Raji (cell line): ENCODE data around the gene UVSSA.

Experiments
- POLR2A ChIP-seq: IDR thresholded peaks from 2 replicates; pipeline ENCODE4 v1.6.1; 2011; ENCODE audit warnings: low read depth, low read length, control low read depth; ENCODE audit not compliant: insufficient read depth

UVSSA gene

GRCh38 chr4:1351854-1352566, 5.0 kb downstream of the UVSSA start:
- TF ChIP-seq POLR2A, result no peak

- TF ChIP-seq POLR2A, result no peak
Measured at GRCh38 chr4:1352567-1352900, 5.5 kb downstream of the UVSSA start.

- TF ChIP-seq POLR2A, result no peak
Measured at GRCh38 chr4:1353186-1354055, 6.4 kb downstream of the UVSSA start.

- no peak for TF ChIP-seq POLR2A
Measured at GRCh38 chr4:1354136-1354982, 7.4 kb downstream of the UVSSA start.

GRCh38 chr4:1354983-1355275, 7.9 kb downstream of the UVSSA start:
- no peak for TF ChIP-seq POLR2A

GRCh38 chr4:1355378-1355777, 8.4 kb downstream of the UVSSA start:
- no peak for TF ChIP-seq POLR2A

GRCh38 chr4:1356181-1356998, 9.4 kb downstream of the UVSSA start:
- TF ChIP-seq POLR2A, result no peak

GRCh38 chr4:1357356-1358248, 10.6 kb downstream of the UVSSA start:
- TF ChIP-seq POLR2A, result no peak

GRCh38 chr4:1358421-1359143, 11.6 kb downstream of the UVSSA start:
- no peak for TF ChIP-seq POLR2A

- TF ChIP-seq POLR2A, result no peak
Measured at GRCh38 chr4:1359144-1359501, 12.1 kb downstream of the UVSSA start.

GRCh38 chr4:1359976-1360375, 13.0 kb downstream of the UVSSA start:
- no peak for TF ChIP-seq POLR2A

- TF ChIP-seq POLR2A, result no peak
Measured at GRCh38 chr4:1360423-1361283, 13.6 kb downstream of the UVSSA start.
